RPMI8226 (cell line): ENCODE measurements around the gene DISC1.
"Not testable (repeated sequence)": the region's sequence is repeated elsewhere in the genome, so short reads cannot be mapped to it uniquely, and the experiment has no call there.

ENCODE experiments used
- DNase-seq: peaks from one replicate; pipeline ENCODE4 v3.0.0-alpha.2; 2015

DISC1 gene

GRCh38 chr1:231626535-231626950, at the start of gene DISC1:
Gene DISC1, plus strand, starts transcription at chr1:231626790. Its CDS starts 78 bp downstream, at chr1:231626868.
- DNase-seq, result peak; percentile 85

- DNase-seq, result no peak
Measured at GRCh38 chr1:231576804-231577718, 49.5 kb upstream of the DISC1 start.

- DNase-seq, result no peak
Measured at GRCh38 chr1:231580874-231581273, 45.7 kb upstream of the DISC1 start.

DNA sequence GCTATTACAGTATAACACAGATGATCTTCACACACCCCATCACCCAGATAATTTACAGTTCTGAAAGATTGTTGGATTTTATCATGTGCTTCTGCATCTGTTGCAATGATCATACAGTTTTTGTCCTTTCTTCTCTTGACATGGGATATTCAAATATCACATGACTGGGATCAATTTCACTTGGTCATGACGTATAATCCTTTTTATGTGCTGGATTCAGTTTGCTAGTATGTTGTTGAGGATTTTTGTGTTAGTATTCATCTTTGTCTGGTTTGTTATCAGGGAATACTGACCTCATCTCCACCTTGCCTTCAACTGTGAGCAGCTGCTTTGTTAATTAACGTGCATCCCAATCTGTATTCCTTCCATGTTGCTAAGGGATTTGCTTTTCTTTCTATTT, 44.7 kb upstream of the DISC1 start:
- no peak for DNase-seq

DNA sequence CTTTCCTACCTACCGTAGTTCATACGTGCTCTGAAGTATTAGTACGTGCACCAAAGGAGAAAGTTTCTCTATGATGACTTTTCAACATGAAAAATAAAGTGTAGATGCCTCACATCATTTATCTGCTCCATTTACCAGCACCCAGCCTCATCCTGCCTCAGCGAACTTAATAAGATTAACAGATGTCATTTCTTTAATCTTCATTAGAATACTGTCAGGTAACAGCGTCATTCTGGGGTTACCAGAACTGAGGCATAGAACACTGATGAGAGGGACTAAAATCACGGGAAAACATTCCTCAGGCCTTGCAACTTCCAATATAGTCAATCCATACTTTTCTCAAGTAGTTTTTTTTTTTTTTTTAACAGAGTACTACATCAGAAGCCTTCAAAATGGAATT, 43.2 kb upstream of the DISC1 start:
- no peak for DNase-seq

DNA sequence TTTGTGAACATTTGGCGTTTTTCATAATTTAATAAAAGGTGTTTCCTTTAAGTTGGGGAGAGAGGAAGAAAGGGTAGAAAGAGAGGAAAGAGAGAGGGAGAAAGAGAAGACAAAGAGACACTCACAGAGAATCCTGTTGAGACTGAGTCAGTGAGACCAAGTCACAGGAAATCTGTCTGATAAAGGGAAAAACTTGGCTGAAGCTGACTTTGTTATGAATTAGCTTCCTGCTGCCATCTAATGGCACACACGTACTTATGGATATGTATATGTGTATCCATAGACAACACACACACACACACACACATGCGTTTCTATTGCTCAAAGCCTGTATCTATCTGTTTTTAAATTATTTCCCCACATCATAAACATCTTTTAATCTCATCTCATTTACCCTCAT, 42.5 kb upstream of the DISC1 start:
- peak; percentile 17 for DNase-seq

DNA sequence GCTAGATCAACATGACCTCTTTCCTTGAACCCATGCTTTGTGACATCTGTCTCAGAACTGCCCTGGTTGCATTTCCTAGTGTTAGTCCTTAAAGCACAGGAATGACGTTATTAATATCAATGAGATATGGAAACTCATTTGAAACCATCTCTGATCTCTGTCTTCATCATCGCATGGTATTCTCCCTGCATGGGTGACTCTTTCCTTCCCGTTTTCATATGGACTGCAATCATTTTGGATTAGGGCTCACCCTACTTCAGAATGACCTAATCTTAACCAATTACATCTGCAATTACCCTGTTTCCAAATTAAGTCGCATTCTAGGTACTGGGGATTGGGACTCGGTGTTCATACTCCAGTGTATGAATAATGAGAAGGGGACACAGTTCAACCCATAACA, 41.7 kb upstream of the DISC1 start:
- no peak for DNase-seq

- peak; percentile 62 for DNase-seq
Measured at GRCh38 chr1:231590453-231591198, 36.0 kb upstream of the DISC1 start.

GRCh38 chr1:231591466-231591865, 35.1 kb upstream of the DISC1 start:
- no peak for DNase-seq

DNA sequence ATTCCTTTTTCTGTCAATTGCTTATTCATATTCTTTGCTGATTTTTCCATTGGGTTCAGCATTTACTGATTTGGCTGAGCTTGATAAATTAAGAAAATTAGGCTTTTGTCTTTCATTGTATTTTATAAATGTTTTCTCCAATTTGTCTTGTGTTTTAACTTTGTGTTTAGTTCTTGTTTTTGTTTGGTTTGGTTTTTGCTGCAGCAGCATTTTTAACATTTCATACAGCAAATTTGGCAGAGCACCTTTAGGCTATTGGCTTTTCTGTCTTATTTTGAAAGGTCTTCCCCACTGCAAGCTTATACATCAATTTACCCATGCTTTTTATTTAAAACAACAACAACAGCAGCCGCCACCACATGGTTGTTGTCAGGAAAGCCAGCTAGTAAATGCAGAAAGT, 33.8 kb upstream of the DISC1 start:
- no peak for DNase-seq

DNA sequence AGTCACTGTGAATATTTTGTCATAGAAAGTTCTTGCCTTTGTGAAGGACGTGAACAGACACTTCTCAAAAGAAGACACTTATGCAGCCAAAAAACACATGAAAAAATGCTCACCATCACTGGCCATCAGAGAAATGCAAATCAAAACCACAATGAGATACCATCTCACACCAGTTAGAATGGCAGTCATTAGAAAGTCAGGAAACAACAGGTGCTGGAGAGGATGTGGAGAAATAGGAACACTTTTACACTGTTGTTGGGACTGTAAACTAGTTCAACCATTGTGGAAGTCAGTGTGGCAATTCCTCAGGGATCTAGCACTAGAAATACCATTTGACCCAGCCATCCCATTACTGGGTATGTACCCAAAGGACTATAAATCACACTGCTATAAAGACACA, 33.3 kb upstream of the DISC1 start:
- not testable (repeated sequence) for DNase-seq

- no peak for DNase-seq
Measured at GRCh38 chr1:231594123-231594522, 32.5 kb upstream of the DISC1 start.

DNA sequence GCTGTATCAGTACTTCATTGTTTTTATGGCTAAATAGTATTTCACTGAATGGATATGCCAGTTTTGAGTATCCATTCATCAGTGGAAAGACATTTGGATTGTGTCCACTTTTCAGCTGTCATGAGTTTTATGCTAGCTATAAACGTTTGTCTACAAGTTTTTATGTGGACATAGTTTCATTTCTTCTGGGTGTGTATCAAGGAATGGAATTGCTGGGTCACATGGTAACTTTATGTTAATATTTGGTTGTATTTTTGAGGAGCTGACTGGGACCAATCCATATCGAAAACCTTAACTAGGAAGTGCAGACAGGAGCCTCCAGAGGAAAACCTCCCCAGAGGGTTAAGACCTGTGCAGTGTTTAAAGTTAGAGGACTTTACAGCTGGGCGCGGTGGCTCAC, 31.8 kb upstream of the DISC1 start:
- DNase-seq, result no peak

- DNase-seq, result no peak
Measured at GRCh38 chr1:231596337-231596791, 30.2 kb upstream of the DISC1 start.

GRCh38 chr1:231597971-231598370, 28.6 kb upstream of the DISC1 start:
- DNase-seq, result no peak

- DNase-seq, result no peak
Measured at GRCh38 chr1:231600458-231600976, 26.1 kb upstream of the DISC1 start.

DNA sequence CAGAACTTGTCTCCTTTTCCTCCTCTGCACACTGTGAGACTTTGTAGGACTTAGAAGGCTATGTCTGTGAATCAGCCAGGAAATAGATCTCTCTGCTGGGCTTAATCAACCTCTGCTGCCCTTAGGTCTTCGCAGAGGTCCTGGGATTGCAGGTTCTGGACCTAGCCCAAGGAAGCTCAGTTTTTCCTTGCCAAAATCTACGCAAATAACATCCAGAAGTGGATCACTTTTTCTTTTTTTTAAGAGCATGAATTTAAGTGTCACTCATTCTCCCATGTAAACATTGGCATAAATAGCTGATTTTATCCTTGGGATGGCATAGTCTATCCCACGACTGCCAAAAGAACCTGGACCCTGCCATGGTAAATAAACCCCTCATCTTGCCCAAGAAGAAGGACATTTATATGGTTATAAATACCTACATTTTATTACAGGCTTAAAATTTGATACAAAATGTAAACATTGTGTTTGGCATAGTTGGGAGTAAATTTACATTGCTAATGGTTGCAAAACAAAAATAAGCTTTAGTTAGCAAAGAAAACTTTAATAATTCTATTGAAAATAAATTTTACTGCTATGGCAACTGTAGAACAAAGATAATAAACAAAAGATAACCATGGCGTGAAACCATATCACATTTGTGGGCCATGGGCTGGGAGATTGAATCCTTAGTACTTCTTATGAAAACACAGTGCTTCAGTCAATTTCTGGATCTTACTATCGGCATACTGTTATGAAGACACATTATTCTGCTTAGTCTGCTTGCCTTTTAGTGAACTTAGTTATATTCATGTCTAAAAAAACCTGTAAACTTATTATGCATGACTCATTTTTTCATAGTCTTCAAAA, 24.5 kb upstream of the DISC1 start:
- no peak for DNase-seq

DNA sequence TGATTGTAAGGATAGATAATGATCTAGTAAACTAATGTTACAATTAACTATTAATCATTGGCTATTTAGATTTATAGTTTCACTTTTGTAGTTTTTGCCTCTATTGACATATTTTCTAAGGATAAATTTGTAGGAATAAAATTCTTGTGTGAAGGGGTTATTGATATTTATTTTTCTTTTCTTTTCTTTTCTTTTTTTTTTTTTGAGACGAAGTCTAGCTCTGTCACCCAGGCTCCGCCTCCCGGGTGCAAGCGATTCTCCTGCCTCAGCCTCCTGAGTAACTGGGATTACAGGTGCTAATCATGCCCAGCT, 24.0 kb upstream of the DISC1 start:
- no peak for DNase-seq

DNA sequence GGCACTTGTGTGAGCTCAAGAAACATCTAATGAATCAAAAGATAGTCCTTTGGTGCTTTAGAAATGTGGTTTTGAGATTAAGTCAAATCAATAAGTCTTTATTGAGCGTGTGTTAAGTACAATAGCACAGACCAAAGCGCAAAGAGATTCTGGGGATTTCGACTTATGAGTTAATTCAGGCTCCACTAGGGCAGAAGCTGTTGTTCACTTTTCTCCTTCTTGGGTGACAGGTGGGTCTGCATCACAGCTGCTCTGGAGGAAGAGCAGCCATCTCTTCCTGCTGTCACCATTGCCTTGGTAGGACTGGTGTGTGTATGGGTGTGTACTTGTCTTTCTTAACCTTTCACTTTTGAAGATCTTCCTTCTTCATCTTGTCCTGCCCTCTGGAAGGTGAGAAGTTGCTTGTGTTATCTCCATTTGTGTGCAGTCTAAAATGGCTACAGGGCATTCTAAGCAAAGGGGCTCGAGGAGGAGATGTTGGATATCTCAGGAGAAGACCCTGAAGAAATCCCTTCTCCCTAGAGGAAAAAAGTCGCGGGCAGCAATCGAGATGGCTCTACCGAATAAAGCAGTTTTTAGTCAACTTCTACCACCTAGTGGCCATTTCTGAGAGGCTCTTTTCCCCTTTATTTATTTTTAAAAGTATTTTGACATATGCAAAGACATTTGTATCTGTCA, 22.9 kb upstream of the DISC1 start:
- DNase-seq, result peak; percentile 71

GRCh38 chr1:231604276-231604621, 22.3 kb upstream of the DISC1 start:
- no peak for DNase-seq

- DNase-seq, result peak; percentile 18
Measured at GRCh38 chr1:231605149-231606100, 21.2 kb upstream of the DISC1 start.
